ENCODE measurements around the gene MYDGF.
A peak's percentile ranks its signal among the peaks of the same experiment; 100 is the strongest.

The MYDGF gene

DNA sequence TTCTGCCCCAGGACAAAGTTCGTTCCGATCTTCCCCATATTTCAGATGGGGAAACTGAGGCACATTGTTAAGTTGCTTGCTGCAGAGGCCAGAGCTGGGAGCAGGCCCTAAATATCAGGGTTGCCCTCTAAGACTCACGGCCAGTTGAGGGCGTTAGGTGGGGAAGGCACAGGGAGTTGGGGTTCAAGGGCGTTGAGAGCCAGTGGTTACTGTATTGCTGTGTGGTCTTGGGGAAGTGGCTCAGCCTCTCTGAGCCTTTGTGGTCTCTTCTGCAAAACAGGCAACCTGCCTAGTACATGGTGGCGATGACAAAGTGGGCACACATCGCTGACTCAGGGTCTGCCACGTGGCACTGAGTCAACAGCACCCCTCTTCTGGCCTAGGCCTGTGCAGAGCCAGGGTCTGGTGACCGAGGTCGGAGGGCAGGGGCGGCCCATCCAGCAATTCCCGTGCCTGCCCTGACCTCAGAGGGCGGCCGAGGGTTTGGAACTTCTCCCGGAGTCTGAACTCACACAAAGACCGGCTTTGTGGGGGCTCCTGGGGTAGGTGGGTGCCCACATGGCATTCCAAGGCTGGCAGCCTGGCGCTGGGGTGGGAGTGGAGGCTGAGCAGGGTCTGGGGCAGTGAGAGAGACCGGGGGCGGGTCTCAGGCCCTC is 20.6 kb downstream of the MYDGF start:
- Histone ChIP-seq H3K4me1 (ENCODE audit: insufficient read depth, low read length) (no peaks in the 10 kb centered on the region), H3K4me3 (ENCODE audit: low read length) (no peak overlapping the region), H3K36me3 (ENCODE audit: insufficient read depth, low read depth, low read length) (no peaks in the 10 kb centered on the region), H3K9ac (ENCODE audit: low read depth, low read length) (no peak overlapping the region), H3K27ac (ENCODE audit: low read length) (no peak overlapping the region), H3K9me3 (ENCODE audit: insufficient read depth, low read depth, low read length) (no peaks in the 10 kb centered on the region), H3K27me3 (ENCODE audit: insufficient read depth, low read length) (no peaks in the 10 kb centered on the region)

GRCh38 chr19:4647676-4648644 is 22.2 kb downstream of the MYDGF start:
- H3K4me1 ChIP-seq (ENCODE audit: insufficient read depth, low read length), result no peaks in the 10 kb centered on the region
- no peaks in the 10 kb centered on the region for H3K27me3 ChIP-seq (ENCODE audit: insufficient read depth, low read length)
- H3K4me3 ChIP-seq (ENCODE audit: low read length), result no peak overlapping the region
- H3K36me3 ChIP-seq (ENCODE audit: insufficient read depth, low read depth, low read length), result no peaks in the 10 kb centered on the region
- H3K27ac ChIP-seq (ENCODE audit: low read length), result no peak overlapping the region
- H3K9ac ChIP-seq (ENCODE audit: low read depth, low read length), result no peak overlapping the region
- no peaks in the 10 kb centered on the region for H3K9me3 ChIP-seq (ENCODE audit: insufficient read depth, low read depth, low read length)

GRCh38 chr19:4645718-4646117 is 24.4 kb downstream of the MYDGF start:
- no peaks in the 10 kb centered on the region for H3K9me3 ChIP-seq (ENCODE audit: insufficient read depth, low read depth, low read length)
- H3K4me1 ChIP-seq (ENCODE audit: insufficient read depth, low read length), result no peaks in the 10 kb centered on the region
- no peak overlapping the region for H3K9ac ChIP-seq (ENCODE audit: low read depth, low read length)
- H3K27ac ChIP-seq (ENCODE audit: low read length), result no peak overlapping the region
- H3K36me3 ChIP-seq (ENCODE audit: insufficient read depth, low read depth, low read length), result no peaks in the 10 kb centered on the region
- no peaks in the 10 kb centered on the region for H3K27me3 ChIP-seq (ENCODE audit: insufficient read depth, low read length)
- H3K4me3 ChIP-seq (ENCODE audit: low read length), result no peak overlapping the region

- no peak overlapping the region for H3K9ac ChIP-seq (ENCODE audit: low read depth, low read length)
- no peaks in the 10 kb centered on the region for H3K36me3 ChIP-seq (ENCODE audit: insufficient read depth, low read depth, low read length)
- H3K27me3 ChIP-seq (ENCODE audit: insufficient read depth, low read length), result no peaks in the 10 kb centered on the region; the same call in 1 of the 2 replicates
- H3K9me3 ChIP-seq (ENCODE audit: insufficient read depth, low read depth, low read length), result no peaks in the 10 kb centered on the region
- no peaks in the 10 kb centered on the region for H3K4me1 ChIP-seq (ENCODE audit: insufficient read depth, low read length)
- no peak overlapping the region for H3K27ac ChIP-seq (ENCODE audit: low read length)
- no peak overlapping the region for H3K4me3 ChIP-seq (ENCODE audit: low read length)
Observed at GRCh38 chr19:4642625-4643024, 27.5 kb downstream of the MYDGF start.

DNA sequence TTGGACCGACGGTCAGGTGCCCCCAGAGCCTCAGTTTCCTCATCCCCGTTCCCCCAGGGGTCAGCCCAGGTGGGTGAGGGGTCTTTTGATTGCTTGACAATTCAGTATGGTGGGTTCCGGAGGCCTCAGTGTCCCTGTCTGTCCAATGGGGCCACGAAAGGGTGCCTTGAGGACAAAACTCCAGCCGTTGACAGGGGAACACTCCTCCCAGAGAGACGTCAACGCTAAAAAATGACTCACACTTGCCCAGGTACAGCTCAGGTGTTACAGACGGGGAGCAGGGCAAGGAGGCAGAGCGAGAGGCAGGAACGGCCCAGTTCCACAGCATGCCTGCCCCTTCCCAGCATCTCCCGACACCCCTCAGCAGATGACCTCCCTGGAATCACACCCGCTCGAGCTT is 29.0 kb downstream of the MYDGF start:
- H3K27me3 ChIP-seq (ENCODE audit: insufficient read depth, low read length), result peaks cover 13% of the 10 kb centered on the region
- no peak overlapping the region for H3K9ac ChIP-seq (ENCODE audit: low read depth, low read length)
- no peak overlapping the region for H3K27ac ChIP-seq (ENCODE audit: low read length)
- no peaks in the 10 kb centered on the region for H3K36me3 ChIP-seq (ENCODE audit: insufficient read depth, low read depth, low read length)
- H3K9me3 ChIP-seq (ENCODE audit: insufficient read depth, low read depth, low read length), result no peaks in the 10 kb centered on the region
- H3K4me3 ChIP-seq (ENCODE audit: low read length), result no peak overlapping the region
- no peaks in the 10 kb centered on the region; the same call in 1 of the 2 replicates for H3K4me1 ChIP-seq (ENCODE audit: insufficient read depth, low read length)

DNA sequence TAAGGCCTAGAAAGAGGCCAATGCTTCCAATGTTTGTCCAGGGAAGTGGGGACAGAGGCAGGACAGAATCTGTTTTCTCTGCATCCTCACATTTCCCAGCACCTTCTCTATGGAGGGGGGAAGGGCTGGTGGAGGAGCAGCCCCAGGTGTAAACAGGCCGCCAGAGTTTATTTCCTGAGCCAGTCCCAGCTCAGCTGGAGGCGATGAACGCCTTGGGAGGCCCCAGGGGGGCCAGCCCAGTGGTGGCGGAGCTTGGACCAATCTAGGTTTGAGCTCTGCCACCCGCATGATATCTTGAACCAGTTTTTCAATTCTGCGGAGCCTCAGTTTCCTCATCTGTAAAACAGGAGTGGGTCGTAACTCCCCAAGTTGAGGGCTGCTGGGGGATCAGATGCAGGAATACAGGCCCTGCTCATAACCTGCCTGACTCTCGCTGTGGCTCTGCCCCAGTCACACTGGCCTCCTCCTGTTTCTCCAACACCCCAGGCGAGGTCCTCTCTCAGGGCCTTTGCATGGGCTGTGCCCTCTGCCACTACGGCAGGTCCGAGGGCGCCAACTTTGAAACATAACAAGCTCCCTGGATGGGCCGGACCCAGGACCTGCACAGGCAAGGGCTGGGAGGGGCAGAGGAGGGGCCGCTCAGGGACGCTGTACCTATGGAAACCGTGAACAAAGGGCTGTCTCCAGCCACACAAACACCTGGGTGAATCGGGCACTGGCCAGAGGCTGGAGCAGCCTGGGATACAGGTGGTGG is 29.7 kb downstream of the MYDGF start:
- peaks cover 13% of the 10 kb centered on the region for H3K27me3 ChIP-seq (ENCODE audit: insufficient read depth, low read length)
- peak overlapping the region; percentile 67; the same call in 1 of the 2 replicates for H3K4me3 ChIP-seq (ENCODE audit: low read length)
- no peaks in the 10 kb centered on the region for H3K9me3 ChIP-seq (ENCODE audit: insufficient read depth, low read depth, low read length)
- no peaks in the 10 kb centered on the region for H3K36me3 ChIP-seq (ENCODE audit: insufficient read depth, low read depth, low read length)
- H3K4me1 ChIP-seq (ENCODE audit: insufficient read depth, low read length), result peaks cover 3% of the 10 kb centered on the region; the same call in 1 of the 2 replicates
- no peak overlapping the region for H3K9ac ChIP-seq (ENCODE audit: low read depth, low read length)
- no peak overlapping the region for H3K27ac ChIP-seq (ENCODE audit: low read length)

- H3K36me3 ChIP-seq (ENCODE audit: insufficient read depth, low read depth, low read length), result no peaks in the 10 kb centered on the region
- peaks cover 3% of the 10 kb centered on the region; the same call in 1 of the 2 replicates for H3K4me1 ChIP-seq (ENCODE audit: insufficient read depth, low read length)
- H3K27ac ChIP-seq (ENCODE audit: low read length), result no peak overlapping the region
- peaks cover 16% of the 10 kb centered on the region for H3K27me3 ChIP-seq (ENCODE audit: insufficient read depth, low read length)
- H3K4me3 ChIP-seq (ENCODE audit: low read length), result peak overlapping the region; percentile 67
- peak overlapping the region; percentile 47; the same call in 1 of the 2 replicates for H3K9ac ChIP-seq (ENCODE audit: low read depth, low read length)
- no peaks in the 10 kb centered on the region for H3K9me3 ChIP-seq (ENCODE audit: insufficient read depth, low read depth, low read length)
Observed at GRCh38 chr19:4639531-4640246, 30.5 kb downstream of the MYDGF start.

GRCh38 chr19:4638828-4639530 is 31.2 kb downstream of the MYDGF start, which contains the start of gene TNFAIP8L1:
TNFAIP8L1 (plus strand) TSS chr19:4639516; CDS start chr19:4651870, 12,354 bp downstream.
- Histone ChIP-seq H3K9ac (ENCODE audit: low read depth, low read length) (peak within 1 kb of the TSS; percentile 47; the same call in 1 of the 2 replicates), H3K9me3 (ENCODE audit: insufficient read depth, low read depth, low read length) (no peaks in the 10 kb centered on the region), H3K4me3 (ENCODE audit: low read length) (peak within 1 kb of the TSS; percentile 67), H3K27me3 (ENCODE audit: insufficient read depth, low read length) (peaks cover 22% of the 10 kb centered on the region), H3K36me3 (ENCODE audit: insufficient read depth, low read depth, low read length) (no peaks in the 10 kb centered on the region), H3K27ac (ENCODE audit: low read length) (no peak within 1 kb of the TSS), H3K4me1 (ENCODE audit: insufficient read depth, low read length) (peaks cover 3% of the 10 kb centered on the region; the same call in 1 of the 2 replicates)

GRCh38 chr19:4638317-4638716 is 31.8 kb downstream of the MYDGF start:
- no peaks in the 10 kb centered on the region for H3K9me3 ChIP-seq (ENCODE audit: insufficient read depth, low read depth, low read length)
- no peak overlapping the region for H3K9ac ChIP-seq (ENCODE audit: low read depth, low read length)
- H3K27me3 ChIP-seq (ENCODE audit: insufficient read depth, low read length), result peaks cover 22% of the 10 kb centered on the region
- H3K27ac ChIP-seq (ENCODE audit: low read length), result no peak overlapping the region
- no peaks in the 10 kb centered on the region for H3K36me3 ChIP-seq (ENCODE audit: insufficient read depth, low read depth, low read length)
- H3K4me1 ChIP-seq (ENCODE audit: insufficient read depth, low read length), result peaks cover 3% of the 10 kb centered on the region; the same call in 1 of the 2 replicates
- no peak overlapping the region for H3K4me3 ChIP-seq (ENCODE audit: low read length)

GRCh38 chr19:4636761-4637160 is 33.4 kb downstream of the MYDGF start:
- Histone ChIP-seq H3K27ac (ENCODE audit: low read length) (no peak overlapping the region), H3K9me3 (ENCODE audit: insufficient read depth, low read depth, low read length) (no peaks in the 10 kb centered on the region), H3K4me1 (ENCODE audit: insufficient read depth, low read length) (peaks cover 3% of the 10 kb centered on the region; the same call in 1 of the 2 replicates), H3K4me3 (ENCODE audit: low read length) (peak overlapping the region; percentile 77), H3K9ac (ENCODE audit: low read depth, low read length) (peak overlapping the region; percentile 56), H3K27me3 (ENCODE audit: insufficient read depth, low read length) (peaks cover 22% of the 10 kb centered on the region), H3K36me3 (ENCODE audit: insufficient read depth, low read depth, low read length) (no peaks in the 10 kb centered on the region)
